K562 (cell line): ENCODE results near the gene NRARP. TPM values are rescaled to one million over a fixed set of nuclear protein-coding genes. Genes with fewer than 3 reads are reported as not detected.

Experiments
- CBX2 ChIP-seq: fragments of 200-600 bp; sonication (generic); IDR thresholded peaks from one replicate; pipeline ENCODE4 v1.6.1; 2012; ENCODE audit warnings: mild to moderate bottlenecking, low read length, inconsistent platforms; ENCODE audit not compliant: insufficient read depth, poor library complexity, severe bottlenecking
- CXXC5 ChIP-seq: fragments of 250-450 bp; sonication (Bioruptor Pico); IDR thresholded peaks from 2 replicates; pipeline ENCODE4 v1.8.0; 2022; ENCODE audit warnings: inconsistent platforms, mild to moderate bottlenecking, moderate library complexity
- DDX20 ChIP-seq: fragments of 450-650 bp; IDR thresholded peaks from 2 replicates; pipeline ENCODE4 v1.6.1; 2016; ENCODE audit warnings: missing genetic modification characterization, low read depth, mild to moderate bottlenecking, missing compliant biosample characterization, moderate library complexity
- E2F3 ChIP-seq: fragments of 250-450 bp; sonication (Bioruptor Pico); IDR thresholded peaks from 2 replicates; pipeline ENCODE4 v1.4.0; 2020; ENCODE audit warnings: mild to moderate bottlenecking
- EZH2 ChIP-seq: IDR thresholded peaks from 2 replicates; pipeline ENCODE4 v1.6.1; 2012; ENCODE audit warnings: low read depth, mild to moderate bottlenecking, inconsistent platforms, low read length, borderline replicate concordance
- FOXJ3 ChIP-seq: sonication (generic); formaldehyde crosslinking; IDR thresholded peaks from 2 replicates; pipeline ENCODE4 v1.4.0; 2020; ENCODE audit warnings: mild to moderate bottlenecking, missing genetic modification reagents
- LCOR ChIP-seq: sonication (generic); formaldehyde crosslinking; IDR thresholded peaks from 2 replicates; pipeline ENCODE4 v1.8.0; 2022; ENCODE audit warnings: mild to moderate bottlenecking, missing genetic modification reagents
- NONO ChIP-seq, 2 experiments: fragments of 200-400 bp in 1 of 2; fragments of 450-650 bp in 1 of 2; formaldehyde crosslinking in 1 of 2; IDR thresholded peaks; 2 replicates each; pipeline ENCODE4 v1.6.1; 2017; ENCODE audit warnings: low read depth in 2 of 2, mild to moderate bottlenecking in 2 of 2, moderate library complexity in 2 of 2, low read length in 1 of 2
- POLR2A ChIP-seq: fragments of 450-650 bp; conservative IDR thresholded peaks from 2 replicates; pipeline ENCODE4 v1.6.1; 2016
- RAD51 ChIP-seq: fragments of 450-650 bp; IDR thresholded peaks from 2 replicates; pipeline ENCODE4 v1.7.1; 2016; ENCODE audit warnings: low read depth, mild to moderate bottlenecking, borderline replicate concordance
- RBM17 ChIP-seq: fragments of 200-400 bp; formaldehyde crosslinking; IDR thresholded peaks from 2 replicates; pipeline ENCODE4 v1.6.1; 2017; ENCODE audit warnings: low read depth, mild to moderate bottlenecking, low read length, borderline replicate concordance
- SMARCA5 ChIP-seq: fragments of 450-650 bp; IDR thresholded peaks from 2 replicates; pipeline ENCODE4 v1.6.1; 2016
- ZBTB17 ChIP-seq: fragments of 450-650 bp; formaldehyde crosslinking; IDR thresholded peaks from 2 replicates; pipeline ENCODE4 v1.4.0; 2020; ENCODE audit warnings: mild to moderate bottlenecking
- ZC3H8 ChIP-seq: fragments of 450-650 bp; IDR thresholded peaks from 2 replicates; pipeline ENCODE4 v1.6.1; 2017
- ZNF175 ChIP-seq: fragments of 200-800 bp; sonication (Bioruptor generic); IDR thresholded peaks from 2 replicates; pipeline ENCODE4 v1.6.1; 2016; ENCODE audit warnings: low read depth, mild to moderate bottlenecking, missing genetic modification characterization, missing compliant biosample characterization
- ZNF224 ChIP-seq: sonication (generic); formaldehyde crosslinking; IDR thresholded peaks from 2 replicates; pipeline ENCODE4 v1.8.0; 2022; ENCODE audit warnings: mild to moderate bottlenecking, missing genetic modification reagents
- polyA plus RNA-seq, 8 experiments: library from polyadenylated mRNA; depleted of rRNA in 4 of 8; stranded (reverse) in 5 of 8; unstranded in 3 of 8; fragments of >200 nt; fragmentation: Nextera tagmentation in 2 of 8; fragmentation: Illumina TruSeq in 1 of 8; extraction: Ambion mirVana in 2 of 8; extraction: Trizol in 1 of 8; gene quantifications; 2 replicates each; pipeline versions ENCODE4 v1.2.1 to v1.2.3, GENCODE V29; 2011 to 2014; ENCODE audit warnings: inconsistent platforms in 1 of 8, missing spikeins in 1 of 8
- total RNA-seq, 7 experiments: library from RNA; depleted of rRNA in 6 of 7; stranded (reverse); fragments of >200 nt in 6 of 7; fragmentation: Illumina TruSeq in 2 of 7; extraction: Trizol in 2 of 7; gene quantifications; 2 replicates each; pipeline versions ENCODE4 v1.2.1 to v1.2.3, GENCODE V29; 2011 to 2021; ENCODE audit warnings: low replicate concordance in 1 of 7
- TF ChIP-seq, protein P1 (sequence below): fragments of 450-650 bp; IDR thresholded peaks from 2 replicates; pipeline ENCODE4 v1.6.1; 2017; ENCODE audit warnings: antibody characterized with exemption
- TF ChIP-seq, protein P2 (sequence below), 3 experiments: fragments of 200-800 bp in 1 of 3; sonication (Bioruptor generic) in 1 of 3; sonication (generic) in 1 of 3; formaldehyde crosslinking in 1 of 3; IDR thresholded peaks; 2 replicates each; pipeline versions ENCODE4 v1.6.1 to v1.8.0; 2016 to 2022; ENCODE audit warnings: mild to moderate bottlenecking in 2 of 3, missing compliant biosample characterization in 2 of 3, missing genetic modification characterization in 2 of 3, missing genetic modification reagents in 1 of 3
- TF ChIP-seq, protein P3 (sequence below), 2 experiments: fragments of 200-800 bp in 1 of 2; sonication (Bioruptor generic) in 1 of 2; sonication (generic) in 1 of 2; formaldehyde crosslinking in 1 of 2; IDR thresholded peaks in 1 of 2; conservative IDR thresholded peaks in 1 of 2; 2 replicates each; pipeline versions ENCODE4 v1.5.0 to v1.6.1; 2016 to 2020; ENCODE audit warnings: missing compliant biosample characterization in 1 of 2, missing genetic modification characterization in 1 of 2, missing genetic modification reagents in 1 of 2
- TF ChIP-seq, protein P4 (sequence below): fragments of 250-450 bp; sonication (Bioruptor Pico); IDR thresholded peaks from 2 replicates; pipeline ENCODE4 v1.5.0; 2021
- TF ChIP-seq, protein P5 (sequence below): fragments of 450-650 bp; IDR thresholded peaks from 2 replicates; pipeline ENCODE4 v1.6.1; 2014; ENCODE audit warnings: low read depth, mild to moderate bottlenecking, moderate library complexity, borderline replicate concordance

The NRARP gene
- total and polyA plus RNA-seq, 9 of the 15 experiments (the other 6 are each of a cell fraction or from before 2014, with no cell fraction given) = 2.0 to 24.5 (median 7.2) TPM; not detected in 2

DNA sequence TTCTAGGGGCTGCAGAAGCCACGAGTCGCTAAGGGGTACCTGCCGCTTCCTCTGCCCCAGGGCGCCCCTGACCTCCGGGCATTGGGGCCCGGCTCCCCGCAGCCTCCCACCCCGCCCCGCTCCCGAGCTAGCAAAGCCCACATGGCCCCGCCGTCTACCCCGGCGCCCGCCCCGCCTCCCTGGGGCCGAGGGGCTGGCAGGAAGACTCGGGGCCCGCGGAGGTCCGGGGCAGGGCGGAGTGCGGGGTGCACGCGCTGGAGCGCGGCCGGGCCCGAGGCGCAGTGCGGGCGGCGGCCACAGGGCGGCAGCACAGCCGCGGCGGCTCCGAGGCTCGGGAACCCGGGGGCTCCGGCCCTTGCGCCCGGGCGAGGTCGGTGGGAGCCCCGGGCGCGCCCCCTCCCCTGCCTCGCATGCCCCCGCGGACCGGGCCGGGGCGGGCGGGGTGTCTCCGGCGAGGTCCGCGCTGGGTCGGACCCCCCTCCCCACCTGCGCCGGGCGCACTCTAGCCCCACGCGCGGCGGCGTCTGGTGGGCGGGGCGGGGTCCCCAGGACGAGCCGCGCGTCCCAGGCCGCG is 6.7 kb downstream of the NRARP start (continued):
- no peak for TF ChIP-seq ZBTB17 (CRISPR knock-in tag)
- TF ChIP-seq POLR2A = no peak
- TF ChIP-seq DDX20 = no peak
- TF ChIP-seq NONO (IDR thresholded peaks at IDR 0.05; ENCODE audit: low read depth in 2 of 2, low read length in 1 of 2) = 0 out of 4 replicates have a peak, but pooled peaks of 1 of the 2 experiments have one; percentile 58
- TF ChIP-seq, protein P1, sequence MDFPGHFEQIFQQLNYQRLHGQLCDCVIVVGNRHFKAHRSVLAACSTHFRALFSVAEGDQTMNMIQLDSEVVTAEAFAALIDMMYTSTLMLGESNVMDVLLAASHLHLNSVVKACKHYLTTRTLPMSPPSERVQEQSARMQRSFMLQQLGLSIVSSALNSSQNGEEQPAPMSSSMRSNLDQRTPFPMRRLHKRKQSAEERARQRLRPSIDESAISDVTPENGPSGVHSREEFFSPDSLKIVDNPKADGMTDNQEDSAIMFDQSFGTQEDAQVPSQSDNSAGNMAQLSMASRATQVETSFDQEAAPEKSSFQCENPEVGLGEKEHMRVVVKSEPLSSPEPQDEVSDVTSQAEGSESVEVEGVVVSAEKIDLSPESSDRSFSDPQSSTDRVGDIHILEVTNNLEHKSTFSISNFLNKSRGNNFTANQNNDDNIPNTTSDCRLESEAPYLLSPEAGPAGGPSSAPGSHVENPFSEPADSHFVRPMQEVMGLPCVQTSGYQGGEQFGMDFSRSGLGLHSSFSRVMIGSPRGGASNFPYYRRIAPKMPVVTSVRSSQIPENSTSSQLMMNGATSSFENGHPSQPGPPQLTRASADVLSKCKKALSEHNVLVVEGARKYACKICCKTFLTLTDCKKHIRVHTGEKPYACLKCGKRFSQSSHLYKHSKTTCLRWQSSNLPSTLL = no peak
- TF ChIP-seq RBM17 = no peak
- TF ChIP-seq ZC3H8 = no peak
- TF ChIP-seq FOXJ3 = no peak
- TF ChIP-seq SMARCA5 = no peak
- no peak for TF ChIP-seq CBX2
- no peak for TF ChIP-seq RAD51
- TF ChIP-seq ZNF224 (CRISPR knock-in tag) = no peak
- peak; percentile 76 for TF ChIP-seq CXXC5 (CRISPR knock-in tag)
- TF ChIP-seq E2F3 (CRISPR knock-in tag) = no peak
- TF ChIP-seq, protein P2, sequence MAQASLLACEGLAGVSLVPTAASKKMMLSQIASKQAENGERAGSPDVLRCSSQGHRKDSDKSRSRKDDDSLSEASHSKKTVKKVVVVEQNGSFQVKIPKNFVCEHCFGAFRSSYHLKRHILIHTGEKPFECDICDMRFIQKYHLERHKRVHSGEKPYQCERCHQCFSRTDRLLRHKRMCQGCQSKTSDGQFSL (CRISPR knock-in tag; IDR thresholded peaks at IDR 0.05) = no peak
- TF ChIP-seq, protein P2 (tag; IDR thresholded peaks at IDR 0.05) = no peak
- no peak for TF ChIP-seq ZNF175 (CRISPR knock-in tag)
- TF ChIP-seq LCOR (CRISPR knock-in tag) = no peak
- no peak for TF ChIP-seq EZH2
- TF ChIP-seq, protein P3, sequence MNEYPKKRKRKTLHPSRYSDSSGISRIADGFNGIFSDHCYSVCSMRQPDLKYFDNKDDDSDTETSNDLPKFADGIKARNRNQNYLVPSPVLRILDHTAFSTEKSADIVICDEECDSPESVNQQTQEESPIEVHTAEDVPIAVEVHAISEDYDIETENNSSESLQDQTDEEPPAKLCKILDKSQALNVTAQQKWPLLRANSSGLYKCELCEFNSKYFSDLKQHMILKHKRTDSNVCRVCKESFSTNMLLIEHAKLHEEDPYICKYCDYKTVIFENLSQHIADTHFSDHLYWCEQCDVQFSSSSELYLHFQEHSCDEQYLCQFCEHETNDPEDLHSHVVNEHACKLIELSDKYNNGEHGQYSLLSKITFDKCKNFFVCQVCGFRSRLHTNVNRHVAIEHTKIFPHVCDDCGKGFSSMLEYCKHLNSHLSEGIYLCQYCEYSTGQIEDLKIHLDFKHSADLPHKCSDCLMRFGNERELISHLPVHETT (CRISPR knock-in tag; conservative IDR thresholded peaks at IDR 0.05 in 1 of 2, IDR thresholded peaks at IDR 0.05 in 1 of 2) = no peak; a peak in 1 of 4 replicates
- TF ChIP-seq, protein P4, sequence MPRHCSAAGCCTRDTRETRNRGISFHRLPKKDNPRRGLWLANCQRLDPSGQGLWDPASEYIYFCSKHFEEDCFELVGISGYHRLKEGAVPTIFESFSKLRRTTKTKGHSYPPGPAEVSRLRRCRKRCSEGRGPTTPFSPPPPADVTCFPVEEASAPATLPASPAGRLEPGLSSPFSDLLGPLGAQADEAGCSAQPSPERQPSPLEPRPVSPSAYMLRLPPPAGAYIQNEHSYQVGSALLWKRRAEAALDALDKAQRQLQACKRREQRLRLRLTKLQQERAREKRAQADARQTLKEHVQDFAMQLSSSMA (CRISPR knock-in tag) = no peak
- TF ChIP-seq, protein P5, sequence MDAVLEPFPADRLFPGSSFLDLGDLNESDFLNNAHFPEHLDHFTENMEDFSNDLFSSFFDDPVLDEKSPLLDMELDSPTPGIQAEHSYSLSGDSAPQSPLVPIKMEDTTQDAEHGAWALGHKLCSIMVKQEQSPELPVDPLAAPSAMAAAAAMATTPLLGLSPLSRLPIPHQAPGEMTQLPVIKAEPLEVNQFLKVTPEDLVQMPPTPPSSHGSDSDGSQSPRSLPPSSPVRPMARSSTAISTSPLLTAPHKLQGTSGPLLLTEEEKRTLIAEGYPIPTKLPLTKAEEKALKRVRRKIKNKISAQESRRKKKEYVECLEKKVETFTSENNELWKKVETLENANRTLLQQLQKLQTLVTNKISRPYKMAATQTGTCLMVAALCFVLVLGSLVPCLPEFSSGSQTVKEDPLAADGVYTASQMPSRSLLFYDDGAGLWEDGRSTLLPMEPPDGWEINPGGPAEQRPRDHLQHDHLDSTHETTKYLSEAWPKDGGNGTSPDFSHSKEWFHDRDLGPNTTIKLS = no peak
